ENCODE data around the gene ATP1A1.

Gene ATP1A1

DNA sequence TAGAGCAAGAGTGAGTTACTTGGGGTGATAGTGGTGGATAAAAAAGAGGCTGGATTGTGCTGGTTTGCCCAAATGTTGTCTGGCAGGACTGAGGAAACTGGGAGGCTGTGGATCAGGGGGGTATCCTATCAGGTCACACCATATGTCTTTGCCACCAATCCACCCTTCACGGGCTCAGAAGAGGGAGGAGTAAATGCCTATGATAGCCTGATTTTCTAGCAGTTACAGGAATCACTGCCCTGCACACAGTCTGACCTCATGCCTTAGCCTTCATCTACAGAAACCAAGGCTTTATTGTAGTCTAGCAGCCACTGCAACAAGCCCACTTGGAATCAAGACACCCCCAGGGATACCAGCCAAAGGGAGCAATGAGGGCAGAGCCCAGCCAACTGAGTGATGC, 51.8 kb downstream of the ATP1A1 start:
- no peak for DNase-seq (ENCODE audit: low read depth)
- H3K4me3 ChIP-seq (ENCODE audit: low read depth, low read length) = no peak overlapping the region
- no peak for TF ChIP-seq POLR2A (IDR thresholded peaks at IDR 0.05; ENCODE audit: extremely low read depth, insufficient read length)

DNA sequence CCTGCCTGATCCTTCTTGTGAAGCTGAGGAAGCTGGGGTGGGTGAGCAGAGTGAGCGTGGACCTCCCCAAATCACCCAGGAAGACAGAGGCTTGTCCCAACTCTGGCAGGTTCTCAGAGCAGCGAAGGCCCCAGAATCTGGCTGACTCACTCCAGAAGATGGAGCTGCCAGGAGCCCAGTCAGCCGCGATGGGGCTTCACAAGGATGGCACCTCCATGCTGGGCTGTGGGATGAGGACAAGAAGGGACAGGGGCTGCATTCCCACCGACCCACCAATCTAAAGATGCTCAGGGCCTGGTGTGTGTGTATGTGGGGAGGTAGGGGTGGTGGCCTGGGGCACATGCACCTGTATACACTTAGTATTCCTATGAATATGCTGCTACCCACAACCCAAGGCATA, 52.9 kb downstream of the ATP1A1 start:
- no peak for DNase-seq (ENCODE audit: low read depth)
- H3K4me3 ChIP-seq (ENCODE audit: low read depth, low read length) = no peak overlapping the region
- TF ChIP-seq POLR2A (IDR thresholded peaks at IDR 0.05; ENCODE audit: extremely low read depth, insufficient read length) (no peak), MYC (IDR thresholded peaks at IDR 0.05; ENCODE audit: low read depth, low read length) (no peak)
- TF ChIP-seq, protein P1, sequence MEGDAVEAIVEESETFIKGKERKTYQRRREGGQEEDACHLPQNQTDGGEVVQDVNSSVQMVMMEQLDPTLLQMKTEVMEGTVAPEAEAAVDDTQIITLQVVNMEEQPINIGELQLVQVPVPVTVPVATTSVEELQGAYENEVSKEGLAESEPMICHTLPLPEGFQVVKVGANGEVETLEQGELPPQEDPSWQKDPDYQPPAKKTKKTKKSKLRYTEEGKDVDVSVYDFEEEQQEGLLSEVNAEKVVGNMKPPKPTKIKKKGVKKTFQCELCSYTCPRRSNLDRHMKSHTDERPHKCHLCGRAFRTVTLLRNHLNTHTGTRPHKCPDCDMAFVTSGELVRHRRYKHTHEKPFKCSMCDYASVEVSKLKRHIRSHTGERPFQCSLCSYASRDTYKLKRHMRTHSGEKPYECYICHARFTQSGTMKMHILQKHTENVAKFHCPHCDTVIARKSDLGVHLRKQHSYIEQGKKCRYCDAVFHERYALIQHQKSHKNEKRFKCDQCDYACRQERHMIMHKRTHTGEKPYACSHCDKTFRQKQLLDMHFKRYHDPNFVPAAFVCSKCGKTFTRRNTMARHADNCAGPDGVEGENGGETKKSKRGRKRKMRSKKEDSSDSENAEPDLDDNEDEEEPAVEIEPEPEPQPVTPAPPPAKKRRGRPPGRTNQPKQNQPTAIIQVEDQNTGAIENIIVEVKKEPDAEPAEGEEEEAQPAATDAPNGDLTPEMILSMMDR (IDR thresholded peaks at IDR 0.05; ENCODE audit: low read depth, low read length) = no peak
- TF ChIP-seq, protein P2, sequence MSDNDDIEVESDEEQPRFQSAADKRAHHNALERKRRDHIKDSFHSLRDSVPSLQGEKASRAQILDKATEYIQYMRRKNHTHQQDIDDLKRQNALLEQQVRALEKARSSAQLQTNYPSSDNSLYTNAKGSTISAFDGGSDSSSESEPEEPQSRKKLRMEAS (IDR thresholded peaks at IDR 0.05; ENCODE audit: low read depth, low read length) = no peak

DNA sequence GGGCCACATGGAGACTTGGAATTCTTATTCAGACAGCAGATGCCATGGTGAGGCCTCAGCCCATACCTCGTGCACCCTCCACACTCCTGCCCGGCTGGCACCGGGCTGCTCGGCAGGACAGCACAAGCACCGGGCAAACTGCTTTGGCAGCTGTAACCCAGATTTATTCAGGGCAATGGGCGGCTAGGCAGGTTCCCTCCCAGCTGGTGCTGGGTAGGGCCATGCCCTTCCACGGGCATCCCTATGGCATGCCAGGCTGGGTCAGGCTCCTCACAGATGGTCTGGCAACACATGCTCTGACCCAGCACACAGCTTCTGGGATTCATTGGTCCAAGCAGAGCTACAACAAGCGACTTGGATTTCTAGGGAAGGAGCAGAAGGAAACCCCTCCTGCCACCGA, 53.4 kb downstream of the ATP1A1 start:
- no peak overlapping the region for H3K4me3 ChIP-seq (ENCODE audit: low read depth, low read length)
- no peak for DNase-seq (ENCODE audit: low read depth)
- TF ChIP-seq POLR2A (IDR thresholded peaks at IDR 0.05; ENCODE audit: extremely low read depth, insufficient read length) (no peak), MYC (IDR thresholded peaks at IDR 0.05; ENCODE audit: low read depth, low read length) (no peak)
- TF ChIP-seq, protein P1 (IDR thresholded peaks at IDR 0.05; ENCODE audit: low read depth, low read length) = no peak
- TF ChIP-seq, protein P2 (IDR thresholded peaks at IDR 0.05; ENCODE audit: low read depth, low read length) = no peak

DNA sequence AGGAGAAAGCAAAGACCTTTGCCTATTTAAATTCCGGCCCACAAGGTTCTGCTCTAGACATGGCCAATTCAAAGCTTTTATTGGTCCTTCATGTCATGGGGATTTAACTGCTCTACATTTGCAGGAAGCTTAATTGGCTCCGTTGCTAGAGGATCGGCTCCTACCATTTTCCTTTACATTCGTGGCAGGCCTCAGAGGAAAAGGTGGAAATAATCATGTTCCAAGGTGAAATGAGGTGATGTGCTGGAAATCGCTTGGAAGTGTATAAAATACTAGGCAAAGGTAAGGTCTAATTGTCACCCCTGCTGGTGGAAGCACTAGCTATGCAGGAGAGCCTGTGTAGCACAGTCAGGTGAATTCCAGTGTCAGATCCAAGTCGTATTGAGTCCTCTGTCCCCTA, 55.5 kb downstream of the ATP1A1 start:
- no peak for DNase-seq (ENCODE audit: low read depth)
- TF ChIP-seq, protein P1 (IDR thresholded peaks at IDR 0.05; ENCODE audit: low read depth, low read length) = no peak
- no peak for TF ChIP-seq MYC (IDR thresholded peaks at IDR 0.05; ENCODE audit: low read depth, low read length)
- no peak for TF ChIP-seq POLR2A (IDR thresholded peaks at IDR 0.05; ENCODE audit: extremely low read depth, insufficient read length)
- TF ChIP-seq, protein P2 (IDR thresholded peaks at IDR 0.05; ENCODE audit: low read depth, low read length) = no peak
- H3K4me3 ChIP-seq (ENCODE audit: low read depth, low read length) = no peak overlapping the region

DNA sequence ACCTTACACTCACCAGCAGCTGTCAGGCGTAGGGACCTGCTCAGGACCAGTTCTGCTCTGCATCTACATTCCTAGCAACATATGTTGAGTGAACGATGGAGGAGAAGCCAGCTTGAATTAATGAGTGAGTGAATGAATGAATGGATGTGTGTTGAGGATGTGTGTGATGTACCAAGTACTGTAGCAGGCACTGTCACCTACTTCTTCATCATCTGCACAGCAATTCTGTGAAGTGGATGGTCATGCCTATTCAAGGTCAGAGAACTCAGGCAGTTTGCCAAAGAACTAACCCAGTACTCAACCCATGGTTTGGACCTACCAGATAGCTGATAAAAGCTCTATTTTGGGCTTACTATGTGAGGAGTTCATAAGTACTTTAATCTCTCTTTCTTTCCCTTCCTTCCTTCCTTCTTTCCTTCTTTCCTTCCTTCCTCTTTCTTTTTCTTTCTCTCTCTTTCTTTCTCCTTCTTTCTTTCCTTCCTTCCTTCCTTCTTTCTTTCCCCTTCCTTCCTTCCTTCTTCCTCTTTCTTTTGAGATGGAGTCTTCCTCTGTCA, 56.9 kb downstream of the ATP1A1 start:
- no peak overlapping the region for H3K4me3 ChIP-seq (ENCODE audit: low read depth, low read length)
- no peak for TF ChIP-seq MYC (IDR thresholded peaks at IDR 0.05; ENCODE audit: low read depth, low read length)
- TF ChIP-seq, protein P1 (IDR thresholded peaks at IDR 0.05; ENCODE audit: low read depth, low read length) = no peak
- TF ChIP-seq POLR2A (IDR thresholded peaks at IDR 0.05; ENCODE audit: extremely low read depth, insufficient read length) = no peak
- TF ChIP-seq, protein P2 (IDR thresholded peaks at IDR 0.05; ENCODE audit: low read depth, low read length) = no peak
- DNase-seq (ENCODE audit: low read depth) = no peak

DNA sequence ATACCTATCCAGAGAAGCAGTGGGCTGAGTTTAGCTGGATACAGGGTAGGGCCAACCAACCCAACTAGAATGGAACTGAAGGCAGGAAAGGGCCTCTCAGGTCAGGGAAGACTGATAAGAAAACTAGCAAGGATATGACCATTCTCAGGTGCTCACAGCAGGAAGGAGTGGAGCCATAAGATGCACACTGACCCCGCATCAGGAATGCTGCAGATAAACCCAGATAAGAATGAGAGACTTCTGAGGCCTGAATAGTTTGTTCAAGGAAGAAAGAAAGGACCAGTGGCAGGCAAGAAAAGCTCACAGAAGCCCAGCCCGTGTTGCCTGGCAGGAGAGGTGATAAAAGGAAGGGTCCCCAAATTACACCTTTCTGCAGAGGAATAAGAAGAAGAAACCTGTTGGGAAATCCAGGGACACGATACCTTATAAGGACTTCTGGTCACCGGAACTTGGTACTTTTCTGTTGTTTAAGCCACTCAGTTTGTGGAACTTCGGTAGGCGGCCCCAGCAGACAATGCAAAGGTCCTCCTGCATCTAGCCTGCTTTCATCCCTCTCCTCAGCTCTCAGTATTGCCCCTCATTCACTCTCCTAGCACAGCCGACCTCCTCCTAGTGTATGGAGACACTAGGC, 58.9 kb downstream of the ATP1A1 start:
- TF ChIP-seq POLR2A (IDR thresholded peaks at IDR 0.05; ENCODE audit: extremely low read depth, insufficient read length) (no peak), MYC (IDR thresholded peaks at IDR 0.05; ENCODE audit: low read depth, low read length) (no peak)
- TF ChIP-seq, protein P2 (IDR thresholded peaks at IDR 0.05; ENCODE audit: low read depth, low read length) = no peak
- TF ChIP-seq, protein P1 (IDR thresholded peaks at IDR 0.05; ENCODE audit: low read depth, low read length) = no peak
- H3K4me3 ChIP-seq (ENCODE audit: low read depth, low read length) = no peak overlapping the region
- no peak for DNase-seq (ENCODE audit: low read depth)
